HG03139 (cell line): ENCODE measurements around the gene KLF11.

Source experiments
- ATAC-seq: cut with Tn5 transposase; IDR thresholded peaks from one replicate; pipeline ENCODE4 v1.9.1; 2021; ENCODE audit not compliant: unreplicated experiment

KLF11 gene

DNA sequence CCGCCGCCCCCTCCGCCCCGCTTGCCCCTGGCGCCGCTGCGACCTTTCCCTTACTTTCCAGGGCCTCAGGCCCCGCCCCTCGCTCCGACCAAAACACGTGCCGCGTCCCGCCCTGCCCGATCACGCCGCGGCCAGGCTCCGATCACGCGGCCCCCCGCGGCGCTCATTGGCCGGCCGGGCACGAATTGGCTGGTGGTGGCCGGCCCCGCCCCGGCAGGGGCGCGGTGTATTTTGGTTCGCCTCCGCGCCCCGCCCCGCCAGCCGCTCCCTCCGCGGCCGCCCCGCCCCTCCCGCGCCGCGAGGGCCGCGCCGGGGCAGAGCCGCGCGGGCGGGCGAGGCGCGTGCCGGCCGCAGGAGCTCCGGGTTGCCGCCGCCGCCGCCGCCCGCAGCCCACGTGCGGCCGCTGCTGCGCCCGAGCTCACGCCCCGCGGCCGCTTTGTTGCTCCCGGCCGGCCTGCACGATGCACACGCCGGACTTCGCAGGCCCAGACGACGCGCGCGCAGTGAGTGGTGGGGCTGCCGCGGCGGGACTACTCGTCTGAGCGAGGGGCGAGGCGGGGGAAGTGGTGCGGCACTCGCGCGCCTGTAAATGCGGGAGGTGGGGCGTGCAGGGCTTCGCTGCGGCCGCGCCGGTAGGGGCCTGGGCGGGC lies at the start of gene KLF11:
KLF11 (plus strand) TSS at position 295 of the 650 bp plus-strand sequence; CDS start at position 462, 167 bp downstream.
- peak; percentile 78 for ATAC-seq

DNA sequence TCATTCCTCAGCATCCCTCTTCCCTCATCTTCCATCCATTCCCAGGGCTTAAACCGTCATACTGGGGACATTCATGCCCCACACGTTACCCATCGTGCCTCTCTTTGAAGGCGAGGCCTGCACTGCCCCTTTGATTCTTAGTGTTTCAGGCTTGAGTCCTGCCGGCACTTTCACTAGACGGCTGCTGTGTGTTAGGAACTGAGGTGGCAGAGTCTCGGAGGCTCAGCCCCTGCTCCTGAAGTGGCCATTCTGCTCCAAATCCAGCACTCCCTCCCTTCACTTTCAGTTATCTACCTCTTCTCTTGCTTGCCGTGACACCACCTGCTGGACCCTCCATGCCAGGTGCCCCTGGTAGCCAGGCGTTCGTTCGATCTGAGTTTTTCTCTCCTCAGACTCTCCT lies 48.9 kb upstream of the KLF11 start:
- no peak for ATAC-seq

DNA sequence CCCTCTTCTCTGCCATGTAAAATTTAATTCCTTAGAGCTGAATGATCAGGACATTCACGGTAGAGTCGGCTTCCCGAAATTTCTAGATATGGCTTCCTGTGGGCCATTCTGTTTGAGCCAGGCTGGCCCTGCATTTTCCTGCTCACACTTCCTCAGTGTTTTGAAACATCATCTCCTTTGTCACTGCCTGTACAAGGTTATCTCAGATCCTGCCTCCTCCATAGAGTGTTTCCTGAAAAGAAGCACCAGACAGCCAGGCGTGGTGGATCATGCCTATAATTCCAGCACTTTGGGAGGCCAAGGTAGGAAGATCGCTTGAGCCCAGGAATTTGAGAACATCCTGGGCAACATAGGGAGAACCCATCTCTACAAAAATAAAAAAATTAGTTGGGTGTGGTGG lies 48.3 kb upstream of the KLF11 start:
- ATAC-seq, result no peak

DNA sequence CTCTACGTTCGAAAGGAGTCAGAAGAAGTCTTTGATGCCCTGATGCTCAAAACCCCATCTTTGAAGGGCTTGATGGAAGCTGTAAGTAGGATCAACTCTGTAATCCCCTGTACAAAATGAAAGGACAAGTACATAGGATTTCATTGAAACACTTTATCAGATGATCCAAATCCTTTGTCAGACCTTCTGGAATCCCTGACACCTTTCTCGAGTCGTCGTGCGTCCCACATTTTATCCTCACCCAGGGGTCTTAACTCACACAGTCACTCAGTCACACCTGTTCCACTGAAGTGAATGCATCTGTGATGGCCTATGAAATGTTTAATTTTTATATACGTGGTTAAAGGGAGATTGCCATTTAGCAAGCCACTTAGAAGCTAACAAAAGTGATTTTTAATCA lies 47.0 kb upstream of the KLF11 start:
- ATAC-seq, result no peak

DNA sequence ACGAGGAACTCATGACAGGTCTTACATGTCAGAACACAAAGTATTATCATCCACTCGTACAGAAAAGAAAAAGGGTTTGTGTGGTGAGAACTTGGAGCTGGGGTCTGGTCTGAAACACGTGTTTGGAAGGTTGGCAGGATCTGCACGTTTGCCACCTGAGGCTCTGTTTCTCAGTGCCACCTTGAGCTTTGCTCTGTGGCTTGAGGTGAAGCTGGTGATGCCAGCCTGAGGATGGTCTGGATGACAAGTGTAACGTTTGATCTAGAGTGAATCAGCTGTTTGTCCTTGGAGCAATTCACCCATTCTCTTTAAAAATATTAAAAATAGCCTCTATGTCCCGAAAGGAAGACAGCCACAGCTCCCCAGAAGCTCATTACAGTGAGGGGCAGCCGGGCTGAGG lies 45.4 kb upstream of the KLF11 start:
- ATAC-seq, result no peak

DNA sequence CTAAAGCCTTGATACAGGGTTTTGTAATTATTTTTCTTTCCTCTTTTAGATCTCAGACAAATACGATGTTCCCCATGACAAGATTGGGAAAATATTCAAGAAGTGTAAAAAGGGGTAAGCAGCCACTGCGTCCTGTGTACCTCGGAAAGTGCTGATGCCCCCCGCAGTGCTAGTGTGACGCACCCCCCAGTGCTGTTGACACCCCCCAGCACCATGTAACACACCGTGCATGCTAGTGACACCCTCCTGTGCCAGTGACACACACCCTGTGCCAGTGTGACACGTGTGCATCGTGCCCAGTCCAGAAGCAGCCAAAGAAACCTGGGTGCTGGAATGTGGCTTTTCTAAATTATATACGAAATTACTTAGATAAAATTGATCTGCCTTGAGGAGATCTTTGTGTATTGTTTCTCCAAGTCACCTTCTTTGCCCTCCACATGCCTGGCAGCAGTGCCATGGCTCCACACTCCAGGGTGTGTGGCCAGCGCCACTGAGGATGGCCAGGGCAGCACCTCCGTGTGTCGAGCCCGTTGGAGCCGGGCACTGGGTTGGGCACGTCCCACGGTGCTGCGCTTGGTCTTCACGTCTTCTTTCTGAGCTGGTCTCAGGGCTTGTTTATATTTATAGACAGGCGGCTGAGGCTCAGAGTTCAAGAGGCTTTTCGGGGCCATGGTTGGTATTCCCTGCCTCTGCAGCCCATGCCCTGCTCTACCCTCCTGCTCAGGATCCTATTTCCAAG lies 44.3 kb upstream of the KLF11 start:
- ATAC-seq, result no peak

DNA sequence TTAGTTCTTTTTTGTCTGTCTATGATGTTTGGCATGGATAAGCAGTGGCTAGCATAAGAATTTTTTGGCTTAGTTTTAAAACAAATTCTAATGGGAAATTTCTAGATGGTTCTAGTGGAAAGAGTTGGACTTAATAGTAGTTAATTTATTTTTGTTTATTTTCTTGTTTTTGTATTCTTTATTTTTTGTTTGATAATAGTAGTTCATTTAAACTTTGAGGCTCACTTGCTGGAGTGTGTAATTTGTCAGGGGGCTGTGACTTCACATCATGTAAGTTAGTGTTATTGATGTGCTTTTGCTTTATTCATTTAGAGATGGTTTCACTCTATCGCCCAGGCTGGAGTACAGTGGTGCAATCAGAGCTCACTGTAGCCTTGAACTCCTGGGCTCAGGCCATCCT lies 43.7 kb upstream of the KLF11 start:
- ATAC-seq, result no peak

DNA sequence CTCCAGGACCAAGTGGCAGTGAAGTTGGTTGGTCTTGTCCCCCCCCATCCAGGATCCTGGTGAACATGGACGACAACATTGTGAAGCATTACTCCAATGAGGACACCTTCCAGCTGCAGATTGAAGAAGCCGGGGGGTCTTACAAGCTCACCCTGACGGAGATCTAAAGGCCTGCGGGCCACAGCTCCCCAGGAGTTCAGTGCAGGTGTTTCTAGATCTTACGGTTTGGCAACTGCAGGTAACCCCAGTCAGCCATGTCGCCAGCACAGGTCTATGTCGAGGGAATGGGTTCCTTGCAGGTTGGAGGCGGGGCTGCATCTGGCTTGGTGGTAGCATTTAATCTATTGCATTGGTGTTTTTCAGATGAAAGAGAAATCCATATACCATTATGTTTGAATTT lies 42.8 kb upstream of the KLF11 start:
- no peak for ATAC-seq

DNA sequence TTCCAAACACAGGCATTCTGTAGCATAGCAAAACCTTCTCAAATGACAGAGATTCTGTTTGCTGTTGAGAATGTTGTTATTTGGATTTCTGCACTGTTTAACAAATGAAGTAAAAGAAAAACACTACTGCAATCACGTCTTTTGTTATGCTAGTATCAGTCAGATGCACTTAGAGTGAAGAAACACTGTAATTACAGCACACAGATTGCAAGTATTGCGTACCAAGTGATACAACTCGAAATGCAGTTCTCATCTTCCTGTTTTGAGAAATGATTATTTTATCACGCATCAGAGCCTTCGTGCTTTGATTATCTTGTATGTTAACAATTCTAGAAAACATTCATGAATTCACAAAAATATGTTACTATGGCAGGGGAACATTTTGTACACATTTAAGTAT lies 41.8 kb upstream of the KLF11 start:
- no peak for ATAC-seq

DNA sequence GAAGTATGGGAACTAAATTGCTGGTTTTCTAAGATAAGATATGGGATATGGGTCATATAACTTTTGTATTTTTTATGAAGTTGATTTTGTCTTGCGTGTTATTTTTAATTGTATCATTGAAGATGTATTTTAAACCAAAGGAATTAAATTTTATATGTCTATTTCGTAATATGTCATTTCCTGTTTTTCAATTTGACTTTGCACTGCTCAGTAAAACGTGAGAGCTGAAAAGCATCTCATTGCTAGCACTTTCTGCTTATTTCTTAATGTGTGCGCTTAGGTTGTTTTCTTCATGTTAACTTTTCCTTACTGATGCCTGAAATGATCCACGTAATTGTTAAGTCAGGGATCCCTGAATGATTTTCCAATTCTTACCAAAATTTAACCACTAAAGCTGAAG lies 41.2 kb upstream of the KLF11 start:
- no peak for ATAC-seq

DNA sequence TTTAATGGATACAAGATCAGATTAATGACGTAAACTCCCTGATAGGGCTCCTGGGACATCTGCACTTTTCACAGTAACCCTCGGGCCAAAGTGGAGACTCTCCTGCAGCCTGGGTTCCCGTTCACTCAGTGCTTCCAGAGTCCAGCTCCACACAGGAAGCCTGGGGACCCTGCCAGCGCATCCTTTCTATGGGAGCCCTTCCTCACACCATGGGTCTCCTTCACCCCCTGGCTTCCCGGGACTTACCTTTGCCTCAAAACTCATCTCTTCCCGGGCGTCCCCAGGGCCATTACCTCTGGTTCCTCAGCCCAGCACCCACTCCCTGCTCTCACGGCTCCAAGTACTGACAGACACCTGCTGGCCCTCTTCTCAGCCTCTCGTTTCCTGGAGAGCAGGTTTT lies 40.7 kb upstream of the KLF11 start:
- no peak for ATAC-seq

DNA sequence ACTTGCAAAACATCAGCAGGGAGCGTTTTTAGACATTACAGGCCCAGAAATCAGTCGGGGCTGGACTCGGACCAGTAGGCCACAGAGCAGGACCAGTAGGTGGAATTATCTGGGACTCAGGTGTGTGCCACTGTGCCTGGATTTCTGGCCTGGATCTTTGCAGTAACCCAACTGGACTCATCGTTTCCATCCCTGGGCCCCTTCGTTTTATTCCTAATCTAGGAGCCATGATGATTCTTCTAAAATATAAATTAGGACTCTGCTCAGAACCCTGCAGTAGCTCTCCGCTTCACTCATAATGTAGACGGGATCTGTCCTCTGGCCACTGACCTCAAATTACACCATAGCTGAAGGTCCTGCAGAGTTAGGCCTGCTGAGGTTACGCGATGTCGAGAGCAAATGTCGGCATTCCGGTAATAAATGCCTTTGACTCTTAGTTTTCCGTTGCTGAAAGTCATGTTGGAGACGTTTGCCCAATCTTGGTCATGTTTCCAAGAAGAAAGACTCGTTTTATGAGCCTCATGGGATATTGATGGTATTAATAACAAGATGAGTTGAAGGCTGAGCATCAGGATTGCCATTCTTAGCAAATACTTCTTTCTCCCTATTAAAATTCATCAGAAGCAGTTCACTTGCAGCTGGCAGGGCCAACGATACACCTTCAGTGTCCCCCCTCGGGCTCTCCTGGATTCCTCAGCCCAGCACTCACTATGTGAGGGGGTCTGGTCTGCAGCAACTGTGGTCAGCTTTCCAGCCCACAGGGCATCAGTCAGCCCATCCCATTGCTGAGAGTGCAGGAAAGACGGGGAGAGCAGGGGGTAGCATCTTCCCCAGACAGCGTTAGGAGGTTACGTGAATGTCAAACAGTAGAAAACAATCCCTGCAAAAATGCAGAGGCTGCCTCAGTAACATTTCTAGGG lies 39.9 kb upstream of the KLF11 start:
- ATAC-seq, result no peak

DNA sequence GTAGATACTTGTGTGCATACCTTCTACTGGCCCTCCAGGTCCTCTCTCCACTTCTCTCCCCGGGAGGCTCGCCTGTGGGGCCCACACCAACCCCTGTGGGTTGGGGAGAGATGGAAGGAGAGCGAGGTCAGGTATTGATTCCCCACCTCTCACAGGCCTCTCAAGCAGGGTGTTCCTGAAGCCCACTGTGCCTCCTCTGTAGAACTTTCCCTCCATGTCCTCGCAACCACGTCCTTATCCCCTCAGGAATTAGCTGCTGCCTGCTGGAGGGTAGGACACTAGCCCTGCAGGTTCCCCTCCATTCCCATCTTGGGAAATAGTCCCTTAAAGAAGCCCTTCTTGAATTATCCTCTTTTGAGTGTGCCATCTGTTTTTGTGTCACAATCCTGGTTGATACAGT lies 38.9 kb upstream of the KLF11 start:
- ATAC-seq, result no peak

DNA sequence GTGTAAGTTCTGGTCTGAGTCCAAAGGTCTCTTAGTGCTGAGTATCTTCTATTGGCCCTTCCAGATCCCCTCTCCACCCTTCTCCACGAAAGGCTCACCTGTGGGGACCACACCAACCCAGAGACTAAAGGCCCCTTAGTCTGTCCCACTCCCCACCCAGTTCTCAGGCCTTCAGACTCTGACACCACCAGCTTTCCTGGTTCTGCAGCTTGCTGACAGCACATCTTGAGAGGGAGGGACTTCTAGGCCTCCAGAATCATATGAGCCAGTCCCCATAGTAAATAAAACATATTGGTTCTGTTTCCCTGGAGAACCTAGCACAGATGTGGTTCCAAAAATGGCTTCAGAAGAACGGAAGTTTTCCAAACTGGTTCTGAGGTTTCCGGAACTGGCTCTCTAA lies 38.5 kb upstream of the KLF11 start:
- no peak for ATAC-seq

DNA sequence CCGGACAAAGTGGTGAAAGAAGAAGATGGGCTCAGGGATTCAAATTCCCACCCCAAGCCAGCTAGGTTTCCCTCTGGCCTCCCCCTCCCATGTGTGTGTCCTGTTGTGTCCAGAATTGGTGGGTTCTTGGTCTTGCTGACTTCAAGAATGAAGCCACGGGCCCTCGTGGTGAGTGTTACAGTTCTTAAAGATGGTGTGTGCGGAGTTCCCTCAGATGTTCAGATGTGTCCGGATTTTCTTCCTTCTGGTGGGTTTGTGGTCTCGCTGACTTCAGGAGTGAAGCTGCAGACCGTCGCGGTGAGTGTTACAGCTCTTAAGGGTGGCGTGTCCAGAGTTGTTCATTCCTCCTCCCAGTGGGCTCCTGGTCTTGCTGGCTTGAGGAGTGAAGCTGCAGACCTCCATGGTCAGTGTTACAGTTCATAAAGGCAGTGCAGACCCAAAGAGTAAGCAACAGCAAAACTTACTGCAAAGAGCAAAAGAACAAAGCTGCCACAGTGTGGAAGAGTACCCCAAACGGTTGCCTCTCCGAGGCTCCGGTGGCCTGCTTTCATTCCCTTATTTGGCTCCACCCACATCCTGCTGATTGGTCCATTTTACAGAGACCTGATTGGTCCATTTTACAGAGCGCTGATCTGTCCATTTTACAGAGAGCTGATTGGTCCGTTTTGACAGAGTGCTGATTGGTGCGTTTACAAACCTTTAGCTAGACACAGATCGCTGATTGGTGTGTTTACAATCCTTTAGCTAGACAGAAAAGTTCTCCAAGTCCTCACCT lies 37.7 kb upstream of the KLF11 start:
- no peak for ATAC-seq

DNA sequence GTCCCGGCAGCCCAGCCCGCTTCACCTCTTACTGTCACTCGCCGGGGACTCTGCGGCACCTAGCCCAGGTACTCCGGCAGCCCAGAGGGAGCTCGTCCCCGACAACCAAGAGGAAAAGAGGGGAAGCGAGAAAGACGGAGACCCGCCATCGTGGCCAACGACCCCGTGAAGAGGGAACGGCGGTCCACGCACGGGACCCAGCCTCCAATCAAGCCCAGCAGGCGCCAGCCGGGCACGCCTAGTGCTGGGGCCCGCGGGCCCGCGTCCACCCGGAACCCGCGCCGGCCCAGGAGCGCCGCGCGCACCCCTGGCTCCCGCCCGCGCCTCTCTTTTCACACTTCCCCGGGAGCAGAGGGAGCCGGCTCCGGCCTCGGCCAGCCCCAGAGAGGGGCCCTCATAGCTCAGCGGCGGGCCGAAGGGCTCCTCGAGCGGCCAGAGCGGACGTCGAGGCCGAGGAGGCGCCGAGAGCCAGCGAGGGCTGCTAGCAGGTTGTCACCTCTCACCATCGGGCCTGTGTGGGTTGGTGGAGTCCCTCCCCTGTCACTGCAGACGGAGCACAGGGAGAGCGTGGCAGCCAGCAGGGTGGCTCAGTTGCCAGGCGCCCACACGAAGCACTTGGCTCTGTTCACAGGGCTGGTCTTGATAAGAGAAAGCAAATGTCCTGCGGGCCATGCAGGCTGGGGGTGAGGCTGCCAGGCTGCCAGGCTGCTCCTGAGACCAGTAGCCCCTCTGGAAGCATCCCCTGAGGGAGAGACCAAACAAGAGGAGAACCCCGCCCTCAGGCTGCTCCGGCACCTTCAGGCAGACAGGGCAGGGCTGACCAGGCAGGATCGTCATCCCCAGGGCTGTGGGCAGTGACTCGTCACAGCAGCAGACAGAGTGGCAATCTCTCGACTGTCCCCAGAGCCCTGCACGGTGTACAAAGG lies 36.9 kb upstream of the KLF11 start:
- no peak for ATAC-seq

DNA sequence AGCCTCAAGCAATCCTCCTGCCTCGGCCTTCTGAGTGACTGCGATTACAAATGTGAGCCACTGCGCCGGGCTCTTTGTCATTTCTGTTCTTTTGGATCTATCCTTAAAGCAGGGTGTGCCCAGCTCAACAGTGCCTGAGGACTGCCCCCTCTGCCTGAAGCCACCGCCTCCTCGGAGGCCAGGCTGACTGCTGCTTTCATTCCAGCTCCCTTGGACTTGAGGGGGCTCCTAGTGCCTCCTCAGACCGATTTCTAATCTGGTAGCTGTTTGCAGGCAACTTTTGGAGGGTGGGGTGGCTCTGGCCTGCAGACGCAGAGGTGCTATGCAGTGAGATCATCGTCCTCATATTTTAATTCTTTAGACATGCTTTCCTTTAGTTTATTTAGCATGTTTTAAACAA lies 35.9 kb upstream of the KLF11 start:
- no peak for ATAC-seq

DNA sequence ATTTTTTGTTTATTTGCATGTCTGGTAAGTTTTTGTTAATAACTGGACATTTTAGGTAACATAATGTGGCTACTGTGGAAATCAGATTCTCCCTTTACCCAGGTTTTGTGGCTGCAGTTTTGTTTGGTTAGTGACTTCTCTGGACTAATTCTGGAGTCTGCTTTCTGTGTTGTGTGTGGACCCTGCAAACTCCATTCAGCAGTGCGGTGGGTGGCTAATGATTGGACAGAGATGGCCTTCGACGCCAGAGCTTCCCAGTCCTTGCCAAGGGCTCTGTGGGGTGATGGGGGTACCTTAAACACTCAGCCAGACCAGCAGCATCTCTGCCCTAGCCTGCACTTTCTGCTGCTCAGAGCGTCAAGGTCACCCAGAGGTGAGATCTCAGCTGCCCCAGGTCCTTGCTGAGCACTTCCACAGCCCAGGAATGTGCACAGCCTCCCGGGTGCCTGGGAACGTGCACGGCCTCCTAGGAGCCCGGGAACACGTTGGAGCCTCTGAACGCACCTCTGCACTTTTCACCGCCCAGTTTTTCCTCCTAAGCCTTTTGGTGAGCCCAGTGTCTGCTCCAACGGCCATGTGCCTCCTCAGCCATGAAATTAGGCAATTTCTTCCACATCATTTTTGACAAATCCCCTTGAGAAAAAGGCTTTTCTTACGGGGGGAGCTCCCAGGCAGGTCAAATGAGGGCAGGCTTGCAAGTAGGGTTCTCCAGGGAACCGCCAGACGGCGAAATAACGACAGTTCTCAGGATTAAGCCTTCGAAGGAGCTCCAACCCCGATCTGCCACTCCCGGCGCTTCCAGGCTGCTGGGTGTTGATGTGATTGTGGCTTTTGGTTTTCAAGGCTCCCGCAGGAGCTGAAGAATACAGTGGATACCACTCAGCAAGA lies 35.2 kb upstream of the KLF11 start:
- ATAC-seq, result no peak

DNA sequence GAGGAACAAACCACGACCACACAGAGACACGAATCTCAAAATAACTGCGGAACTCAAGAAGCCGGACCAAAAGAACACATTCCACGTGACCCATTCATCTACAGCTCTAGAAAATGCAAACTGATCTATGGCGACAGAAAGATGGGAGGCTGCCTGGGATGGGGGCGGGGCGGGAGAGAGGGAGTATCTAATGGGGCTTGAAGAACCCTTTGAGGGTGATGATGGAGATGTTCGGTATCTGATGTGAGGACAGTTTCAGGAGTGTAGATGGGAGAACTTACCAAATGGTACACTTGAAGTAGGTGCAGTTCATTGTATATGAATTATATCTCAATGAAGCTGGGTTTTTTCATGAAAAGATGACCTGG lies 34.6 kb upstream of the KLF11 start:
- ATAC-seq, result no peak
